Neural progenitor cell (in vitro differentiated cells): ENCODE data around the gene NFE2. TPM values are rescaled to one million over a fixed set of nuclear protein-coding genes. Genes with fewer than 3 reads are reported as not detected.

Source experiments
- DNase-seq: peaks from one replicate; pipeline ENCODE4 v3.0.0-alpha.2; 2016; ENCODE audit warnings: low spot score
- H2AFZ ChIP-seq: fragments of 200-600 bp; sonication (generic); replicated peaks from 2 replicates; pipeline ENCODE4 v1.6.1; 2016; ENCODE audit warnings: antibody characterized with exemption
- H3F3A ChIP-seq: fragments of 200-600 bp; sonication (generic); 2 replicates; pipeline ENCODE4 v1.6.1; 2016; ENCODE audit warnings: antibody characterized with exemption, low read depth
- H3K27ac ChIP-seq: fragments of 200-600 bp; sonication (generic); 2 replicates; pipeline ENCODE4 v1.5.1; 2016; ENCODE audit warnings: mild to moderate bottlenecking
- H3K27me3 ChIP-seq: fragments of 200-600 bp; sonication (generic); 2 replicates; pipeline ENCODE4 v1.6.1; 2016; ENCODE audit warnings: mild to moderate bottlenecking, moderate library complexity
- H3K36me3 ChIP-seq: fragments of 200-600 bp; sonication (generic); 2 replicates; pipeline ENCODE4 v1.5.1; 2016
- H3K4me1 ChIP-seq: fragments of 200-600 bp; sonication (generic); 2 replicates; pipeline ENCODE4 v1.6.1; 2016; ENCODE audit warnings: mixed run types
- H3K4me2 ChIP-seq: fragments of 200-600 bp; sonication (generic); 2 replicates; pipeline ENCODE4 v1.6.1; 2016
- H3K4me3 ChIP-seq: fragments of 200-600 bp; sonication (generic); 2 replicates; pipeline ENCODE4 v1.5.1; 2016
- H3K79me2 ChIP-seq: fragments of 200-600 bp; sonication (generic); 2 replicates; pipeline ENCODE4 v1.6.1; 2016; ENCODE audit warnings: low read depth
- H3K9ac ChIP-seq: fragments of 200-600 bp; sonication (generic); 2 replicates; pipeline ENCODE4 v1.6.1; 2016
- H3K9me3 ChIP-seq: fragments of 200-600 bp; sonication (generic); 2 replicates; pipeline ENCODE4 v1.5.1; 2016; ENCODE audit warnings: low read depth
- H4K20me1 ChIP-seq: fragments of 200-600 bp; sonication (generic); 2 replicates; pipeline ENCODE4 v1.6.1; 2016; ENCODE audit warnings: low read depth
- H3K27ac Mint-ChIP-seq: 3 replicates; pipeline ENCODE4 v1.8.0; 2021; ENCODE audit warnings: mixed read lengths
- H3K27me3 Mint-ChIP-seq: 2 replicates; pipeline ENCODE4 v1.8.0; 2022; ENCODE audit warnings: low read depth, mild to moderate bottlenecking, inconsistent platforms, moderate library complexity, mixed read lengths; ENCODE audit not compliant: insufficient read depth
- H3K36me3 Mint-ChIP-seq: 3 replicates; pipeline ENCODE4 v1.8.0; 2021; ENCODE audit warnings: mixed read lengths
- H3K4me1 Mint-ChIP-seq: 3 replicates; pipeline ENCODE4 v1.8.0; 2021; ENCODE audit warnings: mixed read lengths
- H3K4me3 Mint-ChIP-seq: 3 replicates; pipeline ENCODE4 v1.8.0; 2021; ENCODE audit warnings: mild to moderate bottlenecking, moderate library complexity, mixed read lengths
- H3K9me3 Mint-ChIP-seq: 3 replicates; pipeline ENCODE4 v1.8.0; 2020; ENCODE audit warnings: mixed read lengths
- CTCF ChIP-seq: fragments of 200-600 bp; sonication (generic); IDR thresholded peaks from 2 replicates; pipeline ENCODE4 v1.5.1; 2017; ENCODE audit warnings: antibody characterized with exemption, mild to moderate bottlenecking
- EZH2 ChIP-seq: fragments of 200-600 bp; sonication (generic); IDR thresholded peaks from 2 replicates; pipeline ENCODE4 v1.6.1; 2017; ENCODE audit warnings: antibody characterized with exemption, mild to moderate bottlenecking, moderate library complexity
- EZH2phosphoT487 ChIP-seq: fragments of 200-600 bp; sonication (generic); IDR thresholded peaks from 2 replicates; pipeline ENCODE4 v1.6.1; 2017; ENCODE audit warnings: antibody characterized with exemption
- total RNA-seq: library from RNA; depleted of rRNA; stranded (reverse); fragments of >200 nt; gene quantifications from 2 replicates; pipeline ENCODE4 v1.2.3, GENCODE V29; 2015; ENCODE audit warnings: low replicate concordance

NFE2 gene
- total RNA-seq, 1 donor from 2014 or later: 2.8 TPM

GRCh38 chr12:54276368-54276767 is 24.4 kb downstream of the NFE2 start:
- Histone ChIP-seq H3K9me3 (no peaks in the 10 kb centered on the region), H3K4me1 (peaks cover 25% of the 10 kb centered on the region), H4K20me1 (peaks cover 76% of the 10 kb centered on the region), H3K27me3 (no peaks in the 10 kb centered on the region), H3K36me3 (peaks cover 19% of the 10 kb centered on the region), H3K9ac (no peak overlapping the region), H3K79me2 (peaks cover 90% of the 10 kb centered on the region), H2AFZ (no peak overlapping the region), H3K4me3 (peak overlapping the region; percentile 2), H3F3A (peaks cover 61% of the 10 kb centered on the region), H3K4me2 (peak overlapping the region; percentile 98), H3K27ac (peak overlapping the region; percentile 23)
- no peak for TF ChIP-seq EZH2
- peaks cover 29% of the 10 kb centered on the region for H3K36me3 Mint-ChIP-seq
- no peaks in the 10 kb centered on the region for H3K9me3 Mint-ChIP-seq
- H3K27ac Mint-ChIP-seq: no peak overlapping the region
- no peak for DNase-seq
- no peaks in the 10 kb centered on the region for H3K27me3 Mint-ChIP-seq
- peak overlapping the region; percentile 46 for H3K4me3 Mint-ChIP-seq
- peaks cover 32% of the 10 kb centered on the region for H3K4me1 Mint-ChIP-seq

GRCh38 chr12:54273981-54274380 is 26.8 kb downstream of the NFE2 start:
- H3K4me3 Mint-ChIP-seq: no peak overlapping the region
- H3K4me1 Mint-ChIP-seq: peaks cover 30% of the 10 kb centered on the region
- H3F3A ChIP-seq: peaks cover 54% of the 10 kb centered on the region
- H3K36me3 Mint-ChIP-seq: peaks cover 33% of the 10 kb centered on the region
- no peaks in the 10 kb centered on the region for H3K27me3 ChIP-seq
- H3K4me3 ChIP-seq: no peak overlapping the region
- no peak overlapping the region for H3K27ac Mint-ChIP-seq
- peaks cover 65% of the 10 kb centered on the region for H4K20me1 ChIP-seq
- H3K27ac ChIP-seq: peak overlapping the region; percentile 43
- peaks cover 25% of the 10 kb centered on the region for H3K4me1 ChIP-seq
- no peak for DNase-seq
- peaks cover 100% of the 10 kb centered on the region for H3K79me2 ChIP-seq
- H3K36me3 ChIP-seq: peaks cover 17% of the 10 kb centered on the region
- H3K9ac ChIP-seq: no peak overlapping the region
- H3K4me2 ChIP-seq: no peak overlapping the region
- TF ChIP-seq CTCF: no peak
- TF ChIP-seq EZH2: no peak
- TF ChIP-seq EZH2phosphoT487: no peak
- no peak overlapping the region for H2AFZ ChIP-seq
- H3K27me3 Mint-ChIP-seq: peaks cover 3% of the 10 kb centered on the region
- H3K9me3 Mint-ChIP-seq: no peaks in the 10 kb centered on the region
- no peaks in the 10 kb centered on the region for H3K9me3 ChIP-seq

- Histone ChIP-seq H3K4me2 (no peak overlapping the region), H3K27me3 (no peaks in the 10 kb centered on the region), H4K20me1 (peaks cover 48% of the 10 kb centered on the region), H3K4me3 (no peak overlapping the region), H3F3A (peaks cover 48% of the 10 kb centered on the region), H3K9ac (no peak overlapping the region), H3K79me2 (peaks cover 100% of the 10 kb centered on the region), H3K27ac (peak overlapping the region; percentile 12), H3K4me1 (peaks cover 10% of the 10 kb centered on the region), H3K9me3 (no peaks in the 10 kb centered on the region), H3K36me3 (peaks cover 22% of the 10 kb centered on the region), H2AFZ (no peak overlapping the region)
- TF ChIP-seq EZH2: no peak
- TF ChIP-seq CTCF: no peak
- Mint-ChIP-seq H3K4me1 (peaks cover 22% of the 10 kb centered on the region), H3K27ac (no peak overlapping the region), H3K4me3 (no peak overlapping the region), H3K36me3 (peaks cover 32% of the 10 kb centered on the region), H3K27me3 (peaks cover 3% of the 10 kb centered on the region), H3K9me3 (no peaks in the 10 kb centered on the region)
- no peak for DNase-seq
Measured at GRCh38 chr12:54272214-54272613, 28.6 kb downstream of the NFE2 start.

GRCh38 chr12:54270345-54270744 is 30.5 kb downstream of the NFE2 start:
- H4K20me1 ChIP-seq: peaks cover 45% of the 10 kb centered on the region

More at GRCh38 chr12:54270345-54270744, 30.5 kb downstream of the NFE2 start:
- Mint-ChIP-seq H3K27me3 (peaks cover 3% of the 10 kb centered on the region), H3K36me3 (peaks cover 33% of the 10 kb centered on the region), H3K27ac (no peak overlapping the region), H3K4me1 (peaks cover 16% of the 10 kb centered on the region), H3K9me3 (no peaks in the 10 kb centered on the region), H3K4me3 (no peak overlapping the region)
- Histone ChIP-seq H3K36me3 (peaks cover 22% of the 10 kb centered on the region), H3K4me3 (no peak overlapping the region), H3K27me3 (no peaks in the 10 kb centered on the region), H3K9ac (no peak overlapping the region), H3F3A (peaks cover 39% of the 10 kb centered on the region), H3K79me2 (peaks cover 100% of the 10 kb centered on the region), H3K9me3 (no peaks in the 10 kb centered on the region), H3K27ac (peak overlapping the region; percentile 42), H3K4me2 (no peak overlapping the region), H2AFZ (no peak overlapping the region), H3K4me1 (no peaks in the 10 kb centered on the region)
- TF ChIP-seq CTCF (no peak), EZH2phosphoT487 (no peak), EZH2 (no peak)
- DNase-seq: no peak
